Panc1 (cell line): ENCODE measurements around the gene TESK2. TPM values are rescaled to one million over a fixed set of nuclear protein-coding genes. Genes with fewer than 3 reads are reported as not detected.

Experiments used
- ATAC-seq: fragments of 200-7000 bp; cut with Tn5 transposase; 2 replicates; pipeline ENCODE4 v1.9.1; 2020; ENCODE audit warnings: mild to moderate bottlenecking, moderate library complexity
- BruUV-seq: library from RNA; stranded (reverse); fragments of 400-500 nt; replicated peaks from 2 replicates; lab custom pipeline; 2021; lab: Mats Ljungman, UMichigan
- CTCF ChIA-PET: fragments of 300-600 bp; sonication (Branson Sonifier 250); formaldehyde crosslinking; loops from one replicate; lab custom pipeline; 2022; ENCODE audit warnings: antibody characterized with exemption; lab: Charles Lee
- POLR2A ChIA-PET: fragments of 300-600 bp; sonication (Branson Sonifier 250); formaldehyde crosslinking; loops from one replicate; lab custom pipeline; 2022; ENCODE audit warnings: antibody characterized with exemption; lab: Charles Lee
- DNase-seq: peaks from one replicate; pipeline ENCODE4 v3.0.0-alpha.2; 2010; ENCODE audit warnings: low read depth, low spot score
- H3K27ac ChIP-seq: 2 replicates; pipeline ENCODE4 v1.5.1; 2011; ENCODE audit warnings: mild to moderate bottlenecking, low read length, inconsistent platforms
- H3K27me3 ChIP-seq: fragments of 200-500 bp; sonication (Bioruptor generic); 2 replicates; pipeline ENCODE4 v1.6.0; 2014; ENCODE audit warnings: low read length, inconsistent platforms; ENCODE audit not compliant: control insufficient read depth, insufficient read depth
- H3K36me3 ChIP-seq: fragments of 200-500 bp; sonication (Bioruptor generic); 2 replicates; pipeline ENCODE4 v1.5.1; 2014; ENCODE audit warnings: inconsistent platforms, mild to moderate bottlenecking, low read length, moderate library complexity; ENCODE audit not compliant: control insufficient read depth, insufficient read depth
- H3K4me1 ChIP-seq: 2 replicates; pipeline ENCODE4 v1.5.1; 2011; ENCODE audit warnings: inconsistent platforms, mild to moderate bottlenecking, low read length, moderate library complexity; ENCODE audit not compliant: control insufficient read depth, insufficient read depth
- H3K4me3 ChIP-seq, 2 experiments: 2 replicates each; pipeline ENCODE4 v1.5.1; 2011 to 2012; ENCODE audit warnings: low read depth in 2 of 2, low read length in 2 of 2, mild to moderate bottlenecking in 2 of 2, inconsistent platforms in 1 of 2, moderate library complexity in 1 of 2
- H3K9me3 ChIP-seq: fragments of 200-500 bp; sonication (Bioruptor generic); 2 replicates; pipeline ENCODE4 v1.5.1; 2014; ENCODE audit warnings: low read depth, mild to moderate bottlenecking, inconsistent platforms, low read length, moderate library complexity; ENCODE audit not compliant: control insufficient read depth, insufficient read depth
- CTCF ChIP-seq: fragments of 450-650 bp; IDR thresholded peaks from 2 replicates; pipeline ENCODE4 v1.5.1; 2017; ENCODE audit warnings: mild to moderate bottlenecking
- POLR2AphosphoS5 ChIP-seq: IDR thresholded peaks from 2 replicates; pipeline ENCODE4 v1.6.1; 2012; ENCODE audit warnings: mild to moderate bottlenecking, low read depth, low read length, moderate library complexity
- SIN3A ChIP-seq: IDR thresholded peaks from 2 replicates; pipeline ENCODE4 v1.6.1; 2012; ENCODE audit warnings: low read depth, mild to moderate bottlenecking, low read length, moderate library complexity, borderline replicate concordance; ENCODE audit not compliant: insufficient read depth
- TCF7L2 ChIP-seq: IDR thresholded peaks from 2 replicates; pipeline ENCODE4 v1.6.1; 2011; ENCODE audit warnings: mild to moderate bottlenecking, low read depth, low read length, inconsistent platforms
- in situ Hi-C: cut with HindIII; loops from 2 replicates; pipeline ENCODE4 v1.10.0; 2016; ENCODE audit warnings: low sequenced_read_pairs, low pct_unique_long_range_greater_than_20kb
- intact Hi-C: fragments of 100-400 bp; cut with micrococcal nuclease; formaldehyde crosslinking; loops from one replicate; pipeline ENCODE4 v1.10.0; 2022; ENCODE audit not compliant: unreplicated experiment
- total RNA-seq: library from RNA; stranded (reverse); gene quantifications from one replicate; pipeline ENCODE4 v1.2.1, GENCODE V29; 2021; ENCODE audit not compliant: unreplicated experiment
- TF ChIP-seq, protein P1 (sequence below), 2 experiments: IDR thresholded peaks; 2 replicates each; pipeline ENCODE4 v1.6.1; 2011 to 2012; ENCODE audit warnings: low read depth in 2 of 2, control low read depth in 1 of 2, low read length in 1 of 2, mild to moderate bottlenecking in 1 of 2, moderate library complexity in 1 of 2; ENCODE audit not compliant: insufficient read depth in 1 of 2

Gene TESK2
- total RNA-seq, 1 experiment from 2014 or later: 3.3 TPM

- no peak for DNase-seq
- no TSS peak for BruUV-seq
- H3K4me3 ChIP-seq: no peak overlapping the region
- peaks cover 14% of the 10 kb centered on the region for H3K4me1 ChIP-seq
- no peak for ATAC-seq
- no peak overlapping the region for H3K27ac ChIP-seq
- in situ Hi-C loops: no loop called here
- intact Hi-C loops: no loop called here
- H3K9me3 ChIP-seq: no peaks in the 10 kb centered on the region
- CTCF ChIA-PET: no interaction called here
- no peak for TF ChIP-seq CTCF
- no peak for TF ChIP-seq SIN3A
- TF ChIP-seq, protein P1, sequence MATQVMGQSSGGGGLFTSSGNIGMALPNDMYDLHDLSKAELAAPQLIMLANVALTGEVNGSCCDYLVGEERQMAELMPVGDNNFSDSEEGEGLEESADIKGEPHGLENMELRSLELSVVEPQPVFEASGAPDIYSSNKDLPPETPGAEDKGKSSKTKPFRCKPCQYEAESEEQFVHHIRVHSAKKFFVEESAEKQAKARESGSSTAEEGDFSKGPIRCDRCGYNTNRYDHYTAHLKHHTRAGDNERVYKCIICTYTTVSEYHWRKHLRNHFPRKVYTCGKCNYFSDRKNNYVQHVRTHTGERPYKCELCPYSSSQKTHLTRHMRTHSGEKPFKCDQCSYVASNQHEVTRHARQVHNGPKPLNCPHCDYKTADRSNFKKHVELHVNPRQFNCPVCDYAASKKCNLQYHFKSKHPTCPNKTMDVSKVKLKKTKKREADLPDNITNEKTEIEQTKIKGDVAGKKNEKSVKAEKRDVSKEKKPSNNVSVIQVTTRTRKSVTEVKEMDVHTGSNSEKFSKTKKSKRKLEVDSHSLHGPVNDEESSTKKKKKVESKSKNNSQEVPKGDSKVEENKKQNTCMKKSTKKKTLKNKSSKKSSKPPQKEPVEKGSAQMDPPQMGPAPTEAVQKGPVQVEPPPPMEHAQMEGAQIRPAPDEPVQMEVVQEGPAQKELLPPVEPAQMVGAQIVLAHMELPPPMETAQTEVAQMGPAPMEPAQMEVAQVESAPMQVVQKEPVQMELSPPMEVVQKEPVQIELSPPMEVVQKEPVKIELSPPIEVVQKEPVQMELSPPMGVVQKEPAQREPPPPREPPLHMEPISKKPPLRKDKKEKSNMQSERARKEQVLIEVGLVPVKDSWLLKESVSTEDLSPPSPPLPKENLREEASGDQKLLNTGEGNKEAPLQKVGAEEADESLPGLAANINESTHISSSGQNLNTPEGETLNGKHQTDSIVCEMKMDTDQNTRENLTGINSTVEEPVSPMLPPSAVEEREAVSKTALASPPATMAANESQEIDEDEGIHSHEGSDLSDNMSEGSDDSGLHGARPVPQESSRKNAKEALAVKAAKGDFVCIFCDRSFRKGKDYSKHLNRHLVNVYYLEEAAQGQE (IDR thresholded peaks at IDR 0.05; ENCODE audit: insufficient read depth in 1 of 2, low read depth in 2 of 2, low read length in 1 of 2): no peak
- TF ChIP-seq POLR2AphosphoS5: no peak
- TF ChIP-seq TCF7L2: no peak
- POLR2A ChIA-PET: no interaction called here
- no peaks in the 10 kb centered on the region for H3K27me3 ChIP-seq
- H3K36me3 ChIP-seq: no peaks in the 10 kb centered on the region
Observed at GRCh38 chr1:45332346-45332720, 158.6 kb downstream of the TESK2 start.

GRCh38 chr1:45331436-45332345 is 159.3 kb downstream of the TESK2 start:
- Histone ChIP-seq H3K27me3 (no peaks in the 10 kb centered on the region), H3K4me3 (no peak overlapping the region), H3K4me1 (peaks cover 14% of the 10 kb centered on the region), H3K36me3 (no peaks in the 10 kb centered on the region), H3K9me3 (no peaks in the 10 kb centered on the region), H3K27ac (no peak overlapping the region)
- TF ChIP-seq CTCF (no peak), TCF7L2 (no peak), POLR2AphosphoS5 (no peak), SIN3A (no peak)
- TF ChIP-seq, protein P1 (IDR thresholded peaks at IDR 0.05; ENCODE audit: insufficient read depth in 1 of 2, low read depth in 2 of 2, low read length in 1 of 2): no peak
- ChIA-PET POLR2A (no interaction called here), CTCF (no interaction called here)
- no TSS peak for BruUV-seq
- intact Hi-C loops: no loop called here
- ATAC-seq (no peak), DNase-seq (no peak)
- in situ Hi-C loops: no loop called here
